Endothelial cell of umbilical vein (primary cell): Measurements from ENCODE around the gene TTLL5. TPM values are rescaled to one million over a fixed set of nuclear protein-coding genes. Genes with fewer than 3 reads are reported as not detected.

Experiments used
- BruUV-seq: library from RNA; stranded (reverse); fragments of 400-500 nt; replicated peaks from 2 replicates; lab custom pipeline; 2021; lab: Mats Ljungman, UMichigan
- CTCF ChIA-PET: fragments of 300-600, 350-600 bp; sonication (Branson Sonifier 250); formaldehyde crosslinking; loops from one replicate; lab custom pipeline; 2021; ENCODE audit warnings: antibody characterized with exemption, inconsistent platforms; lab: Charles Lee
- POLR2A ChIA-PET: fragments of 300-600, 350-600 bp; sonication (Branson Sonifier 250); formaldehyde crosslinking; loops from one replicate; lab custom pipeline; 2021; ENCODE audit warnings: antibody characterized with exemption, inconsistent platforms; lab: Charles Lee
- DNase-seq: peaks from one replicate; pipeline ENCODE4 v3.0.0-alpha.2; 2011; ENCODE audit warnings: low read depth, low spot score
- FAIRE-seq: peaks from 2 replicates; lab custom pipeline; 2011; peaks lifted over from hg19 to GRCh38; lab: Jason Lieb, UNC
- H2AFZ ChIP-seq: 2 replicates; pipeline ENCODE4 v1.6.0; 2012; ENCODE audit warnings: low read depth, low read length, control low read depth, inconsistent platforms
- H3K27ac ChIP-seq: 2 replicates; pipeline ENCODE4 v1.5.1; 2011; ENCODE audit warnings: low read depth, mild to moderate bottlenecking, control low read depth, low read length, moderate library complexity; ENCODE audit not compliant: insufficient read depth
- H3K27me3 ChIP-seq, 2 experiments: 2 replicates each; pipeline versions ENCODE4 v1.6.0 to v1.6.1; 2011; ENCODE audit warnings: low read length in 2 of 2, mixed read lengths in 1 of 2; ENCODE audit not compliant: control insufficient read depth in 2 of 2, insufficient read depth in 2 of 2
- H3K36me3 ChIP-seq, 2 experiments: 2 replicates in 1 of 2; 3 replicates in 1 of 2; pipeline ENCODE4 v1.5.1; 2011; ENCODE audit warnings: low read length in 2 of 2, mild to moderate bottlenecking in 1 of 2, moderate library complexity in 1 of 2; ENCODE audit not compliant: control insufficient read depth in 2 of 2, insufficient read depth in 2 of 2; ENCODE audit errors: extremely low read depth in 1 of 2
- H3K4me1 ChIP-seq: 3 replicates; pipeline ENCODE4 v1.5.1; 2011; ENCODE audit warnings: mild to moderate bottlenecking, low read length; ENCODE audit not compliant: control insufficient read depth, insufficient read depth; ENCODE audit errors: extremely low read depth
- H3K4me2 ChIP-seq: 2 replicates; pipeline ENCODE4 v1.6.1; 2011; ENCODE audit warnings: low read length, control low read depth, mixed read lengths; ENCODE audit not compliant: insufficient read depth
- H3K4me3 ChIP-seq, 3 experiments: fragments of 200-600 bp in 1 of 3; sonication (generic), shearing (Covaris generic) in 1 of 3; replicated peaks in 1 of 3; 2 replicates each; pipeline ENCODE4 v1.5.1; 2011 to 2016; ENCODE audit warnings: control low read depth in 3 of 3, low read length in 3 of 3, mild to moderate bottlenecking in 2 of 3, inconsistent platforms in 1 of 3, low read depth in 1 of 3, moderate library complexity in 1 of 3; ENCODE audit not compliant: insufficient read depth in 1 of 3
- H3K79me2 ChIP-seq: 2 replicates; pipeline ENCODE4 v1.6.0; 2012; ENCODE audit warnings: low read length, inconsistent platforms; ENCODE audit not compliant: control insufficient read depth, insufficient read depth
- H3K9ac ChIP-seq: replicated peaks from 2 replicates; pipeline ENCODE3; 2011; ENCODE audit warnings: low read length, control low read depth; ENCODE audit not compliant: insufficient read depth; ENCODE audit errors: extremely low read depth
- H3K9me1 ChIP-seq: replicated peaks from 3 replicates; pipeline ENCODE4 v1.6.0; 2011; ENCODE audit warnings: mild to moderate bottlenecking, low read length; ENCODE audit not compliant: control insufficient read depth, insufficient read depth; ENCODE audit errors: extremely low read depth
- H3K9me3 ChIP-seq: replicated peaks from 2 replicates; pipeline ENCODE4 v1.5.1; 2012; ENCODE audit warnings: low read length, inconsistent platforms; ENCODE audit not compliant: control insufficient read depth, insufficient read depth
- H4K20me1 ChIP-seq: replicated peaks from 2 replicates; pipeline ENCODE3; 2011; ENCODE audit warnings: mild to moderate bottlenecking, low read length; ENCODE audit not compliant: control insufficient read depth, insufficient read depth; ENCODE audit errors: extremely low read depth
- EZH2 ChIP-seq: IDR thresholded peaks from 2 replicates; pipeline ENCODE4 v1.6.1; 2012; ENCODE audit warnings: borderline replicate concordance, low read depth, mild to moderate bottlenecking, moderate library complexity, low read length, inconsistent platforms; ENCODE audit not compliant: severe bottlenecking
- GATA2 ChIP-seq: IDR thresholded peaks from 2 replicates; pipeline ENCODE4 v1.7.0; 2011; ENCODE audit warnings: low read depth, mild to moderate bottlenecking, moderate library complexity, mixed read lengths, low read length; ENCODE audit not compliant: insufficient read length, insufficient read depth
- POLR2AphosphoS5 ChIP-seq: IDR thresholded peaks from 2 replicates; pipeline ENCODE4 v1.6.1; 2012; ENCODE audit warnings: low read depth, mild to moderate bottlenecking, control low read depth, low read length, moderate library complexity; ENCODE audit not compliant: insufficient read depth
- dilution Hi-C: fragments of 300-500 bp; cut with MboI; formaldehyde crosslinking; loops from one replicate; pipeline ENCODE4 v1.15.0; 2019; ENCODE audit warnings: low sequenced_read_pairs; ENCODE audit not compliant: extremely low pct_ligation_motif_present
- intact Hi-C: fragments of 100-400 bp; cut with micrococcal nuclease; formaldehyde crosslinking; loops from one replicate; pipeline ENCODE4 v1.10.0; 2022
- polyA plus RNA-seq, 4 experiments: library from polyadenylated mRNA; depleted of rRNA in 3 of 4; stranded (reverse) in 3 of 4; unstranded in 1 of 4; fragments of >200 nt; gene quantifications; 2 replicates each; pipeline versions ENCODE4 v1.2.1 to v1.2.3, GENCODE V29; 2011 to 2012; ENCODE audit warnings: missing spikeins in 1 of 4
- total RNA-seq: library from RNA; stranded (reverse); gene quantifications from 2 replicates; pipeline ENCODE4 v1.2.3, GENCODE V29; 2021
- TF ChIP-seq, protein P1 (sequence below), 2 donors: IDR thresholded peaks; 1 replicate in 1 of 2; 2 replicates in 1 of 2; pipeline ENCODE4 v1.5.1; 2011; ENCODE audit warnings: low read length in 2 of 2, mild to moderate bottlenecking in 2 of 2, moderate library complexity in 2 of 2, control low read depth in 1 of 2, inconsistent platforms in 1 of 2, low read depth in 1 of 2; ENCODE audit not compliant: insufficient read depth in 1 of 2; ENCODE audit errors: extremely low read depth in 1 of 2

Gene TTLL5
- total and polyA plus RNA-seq, 2 donors (not counting 3 experiments of a cell fraction or from before 2014, with no cell fraction given), result 33.2 to 93.6 TPM

GRCh38 chr14:75807667-75808360 is 146.8 kb downstream of the TTLL5 start:
- Histone ChIP-seq H3K4me2 (no peak overlapping the region), H3K36me3 (peaks cover 0 to 10% of the 10 kb centered on the region in 2 experiments), H3K4me1 (no peaks in the 10 kb centered on the region), H3K27me3 (no peaks in the 10 kb centered on the region), H3K9ac (no peak overlapping the region), H3K79me2 (no peaks in the 10 kb centered on the region), H3K4me3 (no peak overlapping the region), H4K20me1 (no peaks in the 10 kb centered on the region), H3K27ac (no peak overlapping the region), H2AFZ (no peak overlapping the region), H3K9me3 (no peaks in the 10 kb centered on the region), H3K9me1 (no peaks in the 10 kb centered on the region)
- dilution Hi-C loops (no loop called here), intact Hi-C loops (no loop called here)
- DNase-seq (no peak), FAIRE-seq (no peak)
- no TSS peak for BruUV-seq
- no peak for TF ChIP-seq EZH2
- TF ChIP-seq, protein P1, sequence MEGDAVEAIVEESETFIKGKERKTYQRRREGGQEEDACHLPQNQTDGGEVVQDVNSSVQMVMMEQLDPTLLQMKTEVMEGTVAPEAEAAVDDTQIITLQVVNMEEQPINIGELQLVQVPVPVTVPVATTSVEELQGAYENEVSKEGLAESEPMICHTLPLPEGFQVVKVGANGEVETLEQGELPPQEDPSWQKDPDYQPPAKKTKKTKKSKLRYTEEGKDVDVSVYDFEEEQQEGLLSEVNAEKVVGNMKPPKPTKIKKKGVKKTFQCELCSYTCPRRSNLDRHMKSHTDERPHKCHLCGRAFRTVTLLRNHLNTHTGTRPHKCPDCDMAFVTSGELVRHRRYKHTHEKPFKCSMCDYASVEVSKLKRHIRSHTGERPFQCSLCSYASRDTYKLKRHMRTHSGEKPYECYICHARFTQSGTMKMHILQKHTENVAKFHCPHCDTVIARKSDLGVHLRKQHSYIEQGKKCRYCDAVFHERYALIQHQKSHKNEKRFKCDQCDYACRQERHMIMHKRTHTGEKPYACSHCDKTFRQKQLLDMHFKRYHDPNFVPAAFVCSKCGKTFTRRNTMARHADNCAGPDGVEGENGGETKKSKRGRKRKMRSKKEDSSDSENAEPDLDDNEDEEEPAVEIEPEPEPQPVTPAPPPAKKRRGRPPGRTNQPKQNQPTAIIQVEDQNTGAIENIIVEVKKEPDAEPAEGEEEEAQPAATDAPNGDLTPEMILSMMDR (IDR thresholded peaks at IDR 0.05; ENCODE audit: extremely low read depth in 1 of 2, insufficient read depth in 1 of 2, low read depth in 1 of 2, low read length in 2 of 2), result no peak
- TF ChIP-seq POLR2AphosphoS5, result no peak
- no peak for TF ChIP-seq GATA2
- ChIA-PET POLR2A (no interaction called here), CTCF (interaction anchor here (1.2 kb wide), 1 partner anchor 55 kb away, joined by 3 read pairs; no protein-coding TSS in a partner anchor)
